H9 (cell line): ENCODE results near the gene PPRC1. TPM values are rescaled to one million over a fixed set of nuclear protein-coding genes. Genes with fewer than 3 reads are reported as not detected.

Source experiments
- DNase-seq: peaks from one replicate; pipeline ENCODE4 v3.0.0-alpha.2; 2017
- H2AFZ ChIP-seq: one replicate; pipeline ENCODE4 v1.6.1; 2013; ENCODE audit warnings: mild to moderate bottlenecking, low read length, control low read depth, moderate library complexity
- H2AK5ac ChIP-seq: 2 replicates; pipeline ENCODE4 v1.6.1; 2013; ENCODE audit warnings: low read length, control low read depth, mixed read lengths; ENCODE audit not compliant: insufficient read length
- H2BK120ac ChIP-seq: one replicate; pipeline ENCODE4 v1.6.1; 2013; ENCODE audit warnings: low read depth, mild to moderate bottlenecking, low read length, control low read depth, inconsistent platforms; ENCODE audit not compliant: poor library complexity, severe bottlenecking
- H2BK12ac ChIP-seq: 2 replicates; pipeline ENCODE4 v1.6.1; 2013; ENCODE audit warnings: low read length, control low read depth, mixed read lengths, low read depth; ENCODE audit not compliant: insufficient read length
- H2BK15ac ChIP-seq: 2 replicates; pipeline ENCODE4 v1.6.1; 2013; ENCODE audit warnings: low read depth, low read length, control low read depth
- H2BK20ac ChIP-seq: one replicate; pipeline ENCODE4 v1.6.1; 2013; ENCODE audit warnings: low read depth, mild to moderate bottlenecking, low read length, control low read depth, inconsistent platforms; ENCODE audit not compliant: poor library complexity, severe bottlenecking
- H2BK5ac ChIP-seq: 2 replicates; pipeline ENCODE4 v1.6.1; 2013; ENCODE audit warnings: low read length, control low read depth, mixed read lengths; ENCODE audit not compliant: insufficient read length
- H3K14ac ChIP-seq: 2 replicates; pipeline ENCODE4 v1.6.1; 2013; ENCODE audit warnings: low read length, control low read depth; ENCODE audit not compliant: insufficient read depth
- H3K18ac ChIP-seq: 2 replicates; pipeline ENCODE4 v1.6.1; 2013; ENCODE audit warnings: low read depth, mild to moderate bottlenecking, mixed read lengths, low read length, control low read depth; ENCODE audit not compliant: insufficient read length
- H3K23ac ChIP-seq: 2 replicates; pipeline ENCODE4 v1.6.1; 2013; ENCODE audit warnings: low read length, control low read depth, mixed read lengths, low read depth; ENCODE audit not compliant: insufficient read length
- H3K23me2 ChIP-seq: 2 replicates; pipeline ENCODE4 v1.6.1; 2013; ENCODE audit warnings: low read depth, mild to moderate bottlenecking, mixed read lengths, low read length, control low read depth; ENCODE audit not compliant: insufficient read length, poor library complexity, severe bottlenecking
- H3K27ac ChIP-seq: 2 replicates; pipeline ENCODE4 v1.5.1; 2013; ENCODE audit warnings: low read length, control low read depth, mixed read lengths, low read depth; ENCODE audit not compliant: insufficient read length
- H3K27me3 ChIP-seq: 2 replicates; pipeline ENCODE4 v1.6.1; 2013; ENCODE audit warnings: low read length, control low read depth, inconsistent platforms; ENCODE audit not compliant: insufficient read depth
- H3K4ac ChIP-seq: 2 replicates; pipeline ENCODE4 v1.6.1; 2013; ENCODE audit warnings: low read depth, mild to moderate bottlenecking, control low read depth, inconsistent platforms, low read length, moderate library complexity
- H3K4me1 ChIP-seq: 2 replicates; pipeline ENCODE4 v1.6.1; 2013; ENCODE audit warnings: low read length, control low read depth, inconsistent platforms; ENCODE audit not compliant: insufficient read depth
- H3K4me2 ChIP-seq: 2 replicates; pipeline ENCODE4 v1.6.1; 2013; ENCODE audit warnings: low read length, control low read depth, mixed read lengths; ENCODE audit not compliant: insufficient read length, insufficient read depth
- H3K56ac ChIP-seq: 2 replicates; pipeline ENCODE4 v1.6.1; 2013; ENCODE audit warnings: low read depth, mild to moderate bottlenecking, mixed read lengths, low read length, control low read depth; ENCODE audit not compliant: insufficient read length
- H3K79me1 ChIP-seq: 2 replicates; pipeline ENCODE4 v1.6.1; 2013; ENCODE audit warnings: low read depth, mild to moderate bottlenecking, moderate library complexity, low read length, control low read depth, inconsistent platforms; ENCODE audit not compliant: insufficient read depth, poor library complexity, severe bottlenecking
- H3K79me2 ChIP-seq: 2 replicates; pipeline ENCODE4 v1.6.1; 2013; ENCODE audit warnings: low read length, control low read depth, inconsistent platforms; ENCODE audit not compliant: insufficient read depth
- H3K9ac ChIP-seq: 2 replicates; pipeline ENCODE4 v1.6.1; 2013; ENCODE audit warnings: low read length, control low read depth, mixed read lengths; ENCODE audit not compliant: insufficient read length; ENCODE audit errors: extremely low read depth
- H3K9me3 ChIP-seq: one replicate; pipeline ENCODE4 v1.6.1; 2013; ENCODE audit warnings: low read depth, low read length, inconsistent platforms; ENCODE audit not compliant: control insufficient read depth
- H3T11ph ChIP-seq: one replicate; pipeline ENCODE4 v1.6.1; 2013; ENCODE audit warnings: mild to moderate bottlenecking, low read length, control low read depth, inconsistent platforms
- H4K20me1 ChIP-seq: one replicate; pipeline ENCODE4 v1.6.1; 2013; ENCODE audit not compliant: control insufficient read depth, insufficient read length, insufficient read depth
- H4K5ac ChIP-seq: 2 replicates; pipeline ENCODE4 v1.6.1; 2013; ENCODE audit warnings: low read depth, mild to moderate bottlenecking, mixed read lengths, low read length, control low read depth; ENCODE audit not compliant: insufficient read length
- H4K8ac ChIP-seq: replicated peaks from 2 replicates; pipeline ENCODE4 v1.6.1; 2013; ENCODE audit warnings: low read length, control low read depth, mixed read lengths, low read depth; ENCODE audit not compliant: insufficient read length
- H4K91ac ChIP-seq: 2 replicates; pipeline ENCODE4 v1.6.1; 2013; ENCODE audit warnings: low read depth, mild to moderate bottlenecking, moderate library complexity, mixed read lengths, low read length, control low read depth; ENCODE audit not compliant: insufficient read length
- H3K27ac Mint-ChIP-seq, 3 experiments: 2 replicates in 2 of 3; 3 replicates in 1 of 3; pipeline ENCODE4 v1.8.0; 2020 to 2021; ENCODE audit warnings: mixed read lengths in 3 of 3, mild to moderate bottlenecking in 1 of 3, moderate library complexity in 1 of 3
- H3K27me3 Mint-ChIP-seq: 2 replicates; pipeline ENCODE4 v1.8.0; 2021; ENCODE audit warnings: low read depth, mild to moderate bottlenecking, moderate library complexity, mixed read lengths
- H3K36me3 Mint-ChIP-seq, 3 experiments: 2 replicates in 2 of 3; 3 replicates in 1 of 3; pipeline ENCODE4 v1.8.0; 2020 to 2021; ENCODE audit warnings: low read depth in 3 of 3, mixed read lengths in 3 of 3; ENCODE audit not compliant: insufficient read depth in 1 of 3
- H3K4me1 Mint-ChIP-seq, 2 experiments: 2 replicates each; pipeline ENCODE4 v1.8.0; 2020; ENCODE audit warnings: mixed read lengths in 2 of 2
- H3K4me3 Mint-ChIP-seq, 2 experiments: 2 replicates in 1 of 2; 3 replicates in 1 of 2; pipeline ENCODE4 v1.8.0; 2020 to 2021; ENCODE audit warnings: mild to moderate bottlenecking in 2 of 2, mixed read lengths in 2 of 2, moderate library complexity in 1 of 2
- H3K9me3 Mint-ChIP-seq, 2 experiments: 2 replicates in 1 of 2; 3 replicates in 1 of 2; pipeline ENCODE4 v1.8.0; 2020; ENCODE audit warnings: mild to moderate bottlenecking in 2 of 2, mixed read lengths in 2 of 2, moderate library complexity in 1 of 2
- WGBS: extraction: QIAGEN DNeasy Blood & Tissue Kit; methylation state at CpG from one replicate; pipeline ENCODE4 v1.1.7; 2013; ENCODE audit warnings: missing lambda C conversion rate, low lambda C conversion rate, mixed read lengths; ENCODE audit not compliant: insufficient read length; ENCODE audit errors: extremely low coverage; 5-methylcytosine and 5-hydroxymethylcytosine counted together
- total RNA-seq: library from RNA; stranded (reverse); gene quantifications from 2 replicates; pipeline ENCODE4 v1.2.1, GENCODE V29; 2021
- TF ChIP-seq, protein P1 (sequence below): fragments of 200-600 bp; sonication (generic); conservative IDR thresholded peaks from 3 replicates; pipeline ENCODE4 v1.8.0; 2021; ENCODE audit warnings: antibody characterized with exemption, mild to moderate bottlenecking

PPRC1 gene
- total RNA-seq, 1 experiment from 2014 or later = 121 TPM

DNA sequence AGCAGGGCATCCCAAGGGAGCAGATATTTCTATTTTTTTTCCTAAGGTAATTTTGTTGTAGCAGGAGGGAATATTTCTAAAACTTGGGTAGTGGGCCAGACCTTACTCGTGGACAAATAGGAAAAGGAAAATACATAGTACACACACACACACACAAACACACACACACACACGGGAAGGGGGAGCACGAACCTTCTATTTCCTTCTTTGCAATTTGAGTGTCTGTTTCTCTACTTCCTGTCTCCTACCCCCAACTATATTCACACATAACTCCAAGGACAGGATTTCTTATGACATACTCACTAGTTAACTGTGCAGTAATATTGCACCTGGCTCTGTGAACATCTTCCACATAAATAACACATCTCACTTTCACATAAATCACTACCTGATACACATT is 17.1 kb upstream of the PPRC1 start:
- Histone ChIP-seq H3K9ac (no peak overlapping the region), H3K23ac (no peak overlapping the region), H3K79me2 (peaks cover 32% of the 10 kb centered on the region; the same call in 1 of the 2 replicates), H3K56ac (no peak overlapping the region), H3K9me3 (no peaks in the 10 kb centered on the region), H3K23me2 (peaks cover 23% of the 10 kb centered on the region), H2AK5ac (no peak overlapping the region), H4K8ac (no peak overlapping the region), H3K27ac (no peak overlapping the region), H4K5ac (no peak overlapping the region), H2BK20ac (no peak overlapping the region), H3K4ac (no peak overlapping the region), H3K14ac (no peak overlapping the region), H3K27me3 (no peaks in the 10 kb centered on the region), H4K91ac (no peak overlapping the region), H2BK5ac (no peak overlapping the region), H2BK15ac (no peak overlapping the region), H3K79me1 (peaks cover 8% of the 10 kb centered on the region), H2BK12ac (no peak overlapping the region), H3K4me1 (peaks cover 19% of the 10 kb centered on the region), H3T11ph (no peak overlapping the region), H2AFZ (no peak overlapping the region), H3K4me2 (peak overlapping the region; percentile 25), H4K20me1 (peaks cover 3% of the 10 kb centered on the region), H2BK120ac (no peak overlapping the region), H3K18ac (no peak overlapping the region)
- Mint-ChIP-seq H3K4me1 (peaks cover 61 to 65% of the 10 kb centered on the region in 2 experiments), H3K36me3 (peaks cover 6 to 14% (median 13%) of the 10 kb centered on the region in 3 experiments), H3K4me3 (peak overlapping the region; percentile 85 to 91), H3K9me3 (no peaks in the 10 kb centered on the region), H3K27me3 (no peaks in the 10 kb centered on the region), H3K27ac (peak overlapping the region in 2 of 3 experiments; percentile 88 to 97; a peak in 5 of 7 replicates)
- no peak for DNase-seq
- TF ChIP-seq, protein P1, sequence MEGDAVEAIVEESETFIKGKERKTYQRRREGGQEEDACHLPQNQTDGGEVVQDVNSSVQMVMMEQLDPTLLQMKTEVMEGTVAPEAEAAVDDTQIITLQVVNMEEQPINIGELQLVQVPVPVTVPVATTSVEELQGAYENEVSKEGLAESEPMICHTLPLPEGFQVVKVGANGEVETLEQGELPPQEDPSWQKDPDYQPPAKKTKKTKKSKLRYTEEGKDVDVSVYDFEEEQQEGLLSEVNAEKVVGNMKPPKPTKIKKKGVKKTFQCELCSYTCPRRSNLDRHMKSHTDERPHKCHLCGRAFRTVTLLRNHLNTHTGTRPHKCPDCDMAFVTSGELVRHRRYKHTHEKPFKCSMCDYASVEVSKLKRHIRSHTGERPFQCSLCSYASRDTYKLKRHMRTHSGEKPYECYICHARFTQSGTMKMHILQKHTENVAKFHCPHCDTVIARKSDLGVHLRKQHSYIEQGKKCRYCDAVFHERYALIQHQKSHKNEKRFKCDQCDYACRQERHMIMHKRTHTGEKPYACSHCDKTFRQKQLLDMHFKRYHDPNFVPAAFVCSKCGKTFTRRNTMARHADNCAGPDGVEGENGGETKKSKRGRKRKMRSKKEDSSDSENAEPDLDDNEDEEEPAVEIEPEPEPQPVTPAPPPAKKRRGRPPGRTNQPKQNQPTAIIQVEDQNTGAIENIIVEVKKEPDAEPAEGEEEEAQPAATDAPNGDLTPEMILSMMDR = no peak
- no CpG with 5 or more reads among the region's 3 CpGs for WGBS
